ENCODE results near the gene PNPLA6.
"Not testable (repeated sequence)": the region's sequence is repeated elsewhere in the genome, so short reads cannot be mapped to it uniquely, and the experiment has no call there.

Gene PNPLA6

GRCh38 chr19:7556696-7557315 is 21.3 kb downstream of the PNPLA6 start:
- DNase-seq (ENCODE audit: low read depth), result no peak

DNA sequence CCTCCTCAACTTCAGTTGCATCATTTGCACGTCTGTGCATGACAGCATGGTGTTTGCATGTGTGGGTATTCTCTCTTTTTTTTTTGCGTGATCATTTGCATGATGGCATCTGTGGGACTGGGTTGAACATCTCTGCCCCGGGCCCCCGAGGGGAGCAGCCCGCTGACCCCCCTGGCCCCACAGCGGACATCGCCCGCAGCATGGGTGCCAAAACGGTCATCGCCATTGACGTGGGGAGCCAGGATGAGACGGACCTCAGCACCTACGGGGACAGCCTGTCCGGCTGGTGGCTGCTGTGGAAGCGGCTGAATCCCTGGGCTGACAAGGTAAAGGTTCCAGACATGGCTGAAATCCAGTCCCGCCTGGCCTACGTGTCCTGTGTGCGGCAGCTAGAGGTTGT is 23.1 kb downstream of the PNPLA6 start:
- no peak for DNase-seq (ENCODE audit: low read depth)

DNA sequence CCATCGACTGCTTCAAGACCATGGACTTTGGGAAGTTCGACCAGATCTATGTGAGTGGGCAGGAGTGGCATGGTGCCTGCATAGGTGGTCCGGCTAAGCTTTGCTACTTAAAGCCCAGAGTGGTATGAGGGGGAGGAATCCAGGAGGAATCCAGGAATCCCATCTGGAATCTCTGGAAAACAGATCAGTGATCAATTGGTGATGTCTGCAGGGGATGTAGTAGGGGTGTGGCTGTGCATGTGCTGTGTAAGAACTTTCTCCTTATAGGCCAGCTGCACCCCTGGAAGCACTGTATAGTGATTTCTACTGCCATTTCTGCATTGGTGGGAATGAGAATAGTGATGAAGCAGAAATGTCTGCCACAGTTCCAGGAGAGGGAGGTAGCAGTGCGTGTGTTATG is 23.6 kb downstream of the PNPLA6 start:
- DNase-seq (ENCODE audit: low read depth), result no peak

DNA sequence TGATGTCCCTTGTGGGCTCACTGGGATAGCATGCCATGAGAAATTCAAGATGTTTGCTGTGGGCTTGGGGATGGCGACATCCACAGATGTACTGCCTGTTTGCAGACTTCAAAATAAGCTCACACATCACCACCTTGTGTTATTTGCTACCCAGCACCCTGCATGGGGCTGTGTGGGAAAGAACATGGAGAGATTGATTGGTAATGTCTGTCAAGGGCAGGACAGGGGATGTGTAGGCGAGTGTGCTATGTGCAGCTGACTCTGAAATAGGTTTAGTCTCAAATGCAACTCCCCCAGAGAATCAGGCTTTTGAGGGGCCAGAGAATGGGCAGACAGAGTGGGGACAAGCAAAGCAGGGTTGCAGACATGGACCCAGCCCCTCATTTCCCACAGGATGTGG is 24.7 kb downstream of the PNPLA6 start:
- DNase-seq (ENCODE audit: low read depth), result no peak

GRCh38 chr19:7561325-7561724 is 25.8 kb downstream of the PNPLA6 start:
- no peak for DNase-seq (ENCODE audit: low read depth)

DNA sequence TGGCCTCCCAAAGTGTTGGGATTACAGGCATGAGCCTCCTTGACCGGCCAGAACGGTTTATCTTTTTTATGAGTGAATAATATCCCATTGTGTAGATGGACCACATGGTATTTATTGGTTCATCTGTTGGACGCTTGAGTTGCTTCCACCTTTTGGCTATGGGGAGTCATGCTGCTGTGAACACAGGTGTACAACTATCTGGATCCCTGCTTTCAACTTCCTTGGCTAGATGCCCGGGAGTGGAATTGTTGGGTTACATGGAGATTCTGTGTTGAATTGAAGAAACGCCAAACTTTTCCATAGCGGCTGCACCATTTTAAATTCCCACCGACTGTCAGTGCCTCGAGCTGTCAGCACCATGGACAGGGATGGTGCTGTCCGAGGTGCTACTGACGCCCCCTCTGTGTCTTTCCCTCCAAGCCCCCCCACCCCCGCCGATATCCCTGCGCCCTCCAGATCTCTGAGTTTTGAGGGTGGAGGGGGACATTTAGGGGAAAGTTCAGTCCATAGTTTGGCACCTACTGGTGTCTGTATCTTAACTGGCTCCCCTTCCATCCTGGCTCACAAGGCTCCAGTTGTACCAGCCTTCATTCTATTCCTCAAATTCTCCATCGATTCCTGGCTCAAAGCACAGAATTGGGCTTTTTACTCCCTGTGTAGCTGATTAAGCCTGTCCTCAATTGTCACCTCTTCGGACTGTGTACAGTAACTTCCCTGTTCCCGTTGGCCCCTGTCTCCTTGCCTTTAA is 27.3 kb downstream of the PNPLA6 start:
- DNase-seq (ENCODE audit: low read depth), result no peak

DNA sequence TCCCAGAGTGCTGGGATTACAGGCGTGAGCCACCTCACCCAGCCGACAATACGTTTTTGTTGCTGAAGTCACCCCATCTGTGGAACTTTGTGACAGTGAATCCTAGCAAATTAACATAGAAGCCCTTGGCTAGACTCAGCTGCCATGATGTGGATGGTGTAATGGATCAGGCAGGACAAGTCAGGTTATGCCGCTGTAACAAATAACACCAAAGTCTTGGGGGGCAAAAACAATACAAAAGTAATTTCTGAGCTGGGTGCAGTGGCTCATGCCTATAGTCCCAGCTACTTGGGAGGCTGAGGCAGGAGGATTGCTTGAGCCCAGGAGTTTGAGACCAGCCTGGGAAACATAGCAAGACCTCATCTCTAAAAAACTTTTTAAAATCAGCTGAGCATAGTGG is 29.3 kb downstream of the PNPLA6 start:
- DNase-seq (ENCODE audit: low read depth), result no peak

GRCh38 chr19:7565332-7565731 is 29.8 kb downstream of the PNPLA6 start:
- no peak for DNase-seq (ENCODE audit: low read depth)

GRCh38 chr19:7570761-7571160 is 35.2 kb downstream of the PNPLA6 start:
- no peak for DNase-seq (ENCODE audit: low read depth)

- no peak for DNase-seq (ENCODE audit: low read depth)
Measured at GRCh38 chr19:7575434-7576040, 40.0 kb downstream of the PNPLA6 start.

DNA sequence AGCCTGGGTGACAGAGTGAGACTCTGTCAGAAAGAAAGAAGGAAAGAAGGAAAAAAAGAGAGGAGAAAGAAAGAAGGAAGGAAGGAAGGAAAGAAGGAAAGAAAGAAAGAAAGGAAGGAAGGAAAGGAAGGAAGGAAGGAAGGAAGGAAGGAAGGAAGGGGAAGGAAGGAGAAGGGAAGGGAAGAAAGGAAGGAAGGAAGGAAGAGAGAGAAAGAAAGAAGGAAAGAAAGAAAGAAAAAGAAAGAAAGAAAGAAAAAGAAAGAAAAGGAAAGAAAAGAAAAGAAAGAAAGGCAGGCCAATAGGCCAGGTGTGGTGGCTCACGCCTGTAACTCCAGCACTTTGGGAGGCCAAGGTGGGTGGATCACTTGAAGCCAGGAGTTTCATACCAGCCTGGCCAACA is 41.9 kb downstream of the PNPLA6 start:
- DNase-seq (ENCODE audit: low read depth), result not testable (repeated sequence)

- no peak for DNase-seq (ENCODE audit: low read depth)
Measured at GRCh38 chr19:7578127-7578526, 42.6 kb downstream of the PNPLA6 start.

- DNase-seq (ENCODE audit: low read depth), result no peak
Measured at GRCh38 chr19:7579182-7579581, 43.7 kb downstream of the PNPLA6 start.

GRCh38 chr19:7582446-7582845 is 46.9 kb downstream of the PNPLA6 start:
- DNase-seq (ENCODE audit: low read depth), result no peak

- DNase-seq (ENCODE audit: low read depth), result no peak
Measured at GRCh38 chr19:7589822-7590221, 54.3 kb downstream of the PNPLA6 start.

DNA sequence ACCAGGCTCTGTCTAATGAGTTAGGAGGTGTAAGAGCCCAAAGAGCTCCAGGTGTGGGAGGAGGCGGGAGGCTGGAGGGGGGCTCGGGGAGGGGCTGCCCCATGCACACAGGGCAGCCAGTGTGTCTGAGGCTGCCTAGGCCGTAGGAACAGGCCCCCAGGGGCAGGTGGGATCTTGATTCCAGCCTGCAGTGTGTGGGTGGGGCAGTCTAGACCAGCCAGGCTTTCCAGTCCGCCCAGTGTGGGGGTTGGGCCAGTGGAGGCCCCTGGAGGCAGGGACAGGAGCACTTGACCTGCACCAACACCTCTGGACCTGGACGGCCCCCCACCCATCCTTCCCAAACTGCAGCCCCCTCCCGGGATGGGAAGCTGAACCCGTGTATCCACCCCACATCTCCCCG is 54.7 kb downstream of the PNPLA6 start:
- DNase-seq (ENCODE audit: low read depth), result no peak

- DNase-seq (ENCODE audit: low read depth), result peak; percentile 16
Measured at GRCh38 chr19:7595466-7596133, 60.1 kb downstream of the PNPLA6 start, which contains the start of gene CAMSAP3. Gene CAMSAP3 (plus strand): TSS chr19:7595863. CDS start chr19:7596003, 140 bp downstream.

DNA sequence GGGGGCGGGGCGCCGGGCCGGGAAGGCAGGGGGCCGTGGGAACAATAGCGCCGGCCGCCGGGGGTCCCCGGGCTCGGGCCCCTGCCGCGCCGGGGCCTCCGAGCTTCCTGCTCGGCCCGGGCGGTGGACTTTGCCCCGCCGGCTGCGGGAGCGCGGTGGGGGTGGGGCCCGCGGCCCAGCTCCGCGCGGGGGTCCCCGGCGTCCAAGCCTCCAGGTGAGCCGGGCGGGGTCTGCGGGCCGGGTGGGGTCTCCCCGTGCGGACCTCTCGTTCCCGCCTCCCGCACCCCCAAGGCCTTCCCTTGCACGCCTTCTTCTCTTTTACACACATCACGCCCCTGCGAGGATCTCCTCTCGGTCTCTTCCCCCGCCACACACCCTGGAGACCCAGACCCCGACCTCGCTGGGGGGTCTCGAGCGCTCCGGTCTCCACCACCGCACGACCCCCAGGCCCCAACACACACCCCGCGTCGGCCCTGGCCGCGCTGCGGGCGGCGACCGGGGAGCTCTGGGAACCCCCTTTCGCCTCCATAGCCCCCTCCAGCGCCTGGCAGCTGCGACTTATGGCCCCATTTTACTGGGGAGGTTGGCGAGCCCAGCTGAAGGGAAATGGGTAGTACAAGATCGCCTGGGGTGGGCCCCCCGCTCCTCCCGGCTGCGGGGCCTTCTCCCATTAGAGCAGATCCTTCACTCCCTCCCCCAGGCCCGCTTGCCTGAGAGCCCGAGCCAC is 60.9 kb downstream of the PNPLA6 start:
- no peak for DNase-seq (ENCODE audit: low read depth)

GRCh38 chr19:7597689-7598088 is 62.2 kb downstream of the PNPLA6 start:
- DNase-seq (ENCODE audit: low read depth), result no peak

GRCh38 chr19:7598180-7598579 is 62.7 kb downstream of the PNPLA6 start:
- no peak for DNase-seq (ENCODE audit: low read depth)

GRCh38 chr19:7600721-7601120 is 65.2 kb downstream of the PNPLA6 start:
- DNase-seq (ENCODE audit: low read depth), result no peak
